ENCODE data around the gene AEBP2. TPM values are rescaled to one million over a fixed set of nuclear protein-coding genes. Genes with fewer than 3 reads are reported as not detected.

The AEBP2 gene
- total RNA-seq, 2 donors from 2014 or later = 28.3 to 79.6 TPM

- H3K36me3 ChIP-seq = no peaks in the 10 kb centered on the region
- no peak overlapping the region for H3K4me3 ChIP-seq
- no peaks in the 10 kb centered on the region for H3K9me3 ChIP-seq
- H3K27me3 ChIP-seq (replicated peaks; ENCODE audit: insufficient read depth) = no peaks in the 10 kb centered on the region
- no peak for DNase-seq (ENCODE audit: low spot score)
- TF ChIP-seq CTCF (IDR thresholded peaks at IDR 0.05) = no peak
- peaks cover 14 to 37% of the 10 kb centered on the region in 2 donors for H3K4me1 ChIP-seq (ENCODE audit: control insufficient read depth in 1 of 2, low read depth in 2 of 2)
- no peak for ATAC-seq (ENCODE audit: insufficient number of reproducible peaks, low FRiP score, low read depth)
- H3K27ac ChIP-seq = no peak overlapping the region
Measured at GRCh38 chr12:19490908-19491307, 51.6 kb downstream of the AEBP2 start.

- Histone ChIP-seq H3K36me3 (no peaks in the 10 kb centered on the region), H3K9me3 (no peaks in the 10 kb centered on the region), H3K4me3 (no peak overlapping the region), H3K27me3 (replicated peaks; ENCODE audit: insufficient read depth) (no peaks in the 10 kb centered on the region), H3K4me1 (ENCODE audit: control insufficient read depth in 1 of 2, low read depth in 2 of 2) (peaks cover 14 to 44% of the 10 kb centered on the region in 2 donors), H3K27ac (no peak overlapping the region)
- TF ChIP-seq CTCF (IDR thresholded peaks at IDR 0.05) = no peak
- no peak for DNase-seq (ENCODE audit: low spot score)
- no peak for ATAC-seq (ENCODE audit: insufficient number of reproducible peaks, low FRiP score, low read depth)
Measured at GRCh38 chr12:19491863-19492262, 52.6 kb downstream of the AEBP2 start.

- Histone ChIP-seq H3K36me3 (no peaks in the 10 kb centered on the region), H3K4me3 (no peak overlapping the region), H3K9me3 (no peaks in the 10 kb centered on the region), H3K27ac (no peak overlapping the region), H3K4me1 (ENCODE audit: control insufficient read depth in 1 of 2, low read depth in 2 of 2) (peaks cover 9 to 50% of the 10 kb centered on the region in 2 donors), H3K27me3 (replicated peaks; ENCODE audit: insufficient read depth) (no peaks in the 10 kb centered on the region)
- ATAC-seq (ENCODE audit: insufficient number of reproducible peaks, low FRiP score, low read depth) (no peak), DNase-seq (ENCODE audit: low spot score) (no peak)
- TF ChIP-seq CTCF (IDR thresholded peaks at IDR 0.05) = no peak
Measured at GRCh38 chr12:19496219-19496878, 57.1 kb downstream of the AEBP2 start.

- Histone ChIP-seq H3K9me3 (no peaks in the 10 kb centered on the region), H3K4me3 (no peak overlapping the region), H3K36me3 (no peaks in the 10 kb centered on the region), H3K4me1 (ENCODE audit: control insufficient read depth in 1 of 2, low read depth in 2 of 2) (peaks cover 3 to 37% of the 10 kb centered on the region in 2 donors), H3K27ac (no peak overlapping the region), H3K27me3 (replicated peaks; ENCODE audit: insufficient read depth) (no peaks in the 10 kb centered on the region)
- DNase-seq (ENCODE audit: low spot score) = no peak
- no peak for ATAC-seq (ENCODE audit: insufficient number of reproducible peaks, low FRiP score, low read depth)
- no peak for TF ChIP-seq CTCF (IDR thresholded peaks at IDR 0.05)
Measured at GRCh38 chr12:19498099-19498498, 58.8 kb downstream of the AEBP2 start.

GRCh38 chr12:19499030-19499429, 59.7 kb downstream of the AEBP2 start:
- H3K9me3 ChIP-seq = no peaks in the 10 kb centered on the region
- no peak overlapping the region for H3K27ac ChIP-seq
- H3K27me3 ChIP-seq (replicated peaks; ENCODE audit: insufficient read depth) = no peaks in the 10 kb centered on the region
- ATAC-seq (ENCODE audit: insufficient number of reproducible peaks, low FRiP score, low read depth) (no peak), DNase-seq (ENCODE audit: low spot score) (no peak)
- H3K4me3 ChIP-seq = no peak overlapping the region
- peaks cover 3 to 32% of the 10 kb centered on the region in 2 donors for H3K4me1 ChIP-seq (ENCODE audit: control insufficient read depth in 1 of 2, low read depth in 2 of 2)
- TF ChIP-seq CTCF (IDR thresholded peaks at IDR 0.05) = no peak
- no peaks in the 10 kb centered on the region for H3K36me3 ChIP-seq

Data from thoracic aorta (tissue), 2 donors.